Fibroblast of gingiva (primary cell): ENCODE measurements around the gene MRPS15.
A peak's percentile ranks its signal among the peaks of the same experiment; 100 is the strongest.

ENCODE experiments used
- DNase-seq: peaks from one replicate; pipeline ENCODE4 v3.0.0-alpha.2; 2011; ENCODE audit warnings: low read depth

The MRPS15 gene

GRCh38 chr1:36457691-36458090, 6.5 kb downstream of the MRPS15 start:
- DNase-seq, result no peak

- DNase-seq, result no peak
These were observed 7.7 kb downstream of the MRPS15 start for GRCh38 chr1:36456391-36456928.

GRCh38 chr1:36455386-36455785, 8.8 kb downstream of the MRPS15 start:
- no peak for DNase-seq

- DNase-seq, result no peak
These were observed 10.4 kb downstream of the MRPS15 start for GRCh38 chr1:36453600-36454388.

- DNase-seq, result no peak
These were observed 11.1 kb downstream of the MRPS15 start for GRCh38 chr1:36453051-36453450.

GRCh38 chr1:36450919-36451305, 13.3 kb downstream of the MRPS15 start:
- no peak for DNase-seq

GRCh38 chr1:36450270-36450918, 13.8 kb downstream of the MRPS15 start, which contains the start of gene OSCP1:
OSCP1 (minus strand) TSS chr1:36450451; CDS start chr1:36450369, 82 bp downstream.
- peak; percentile 97 for DNase-seq

GRCh38 chr1:36448530-36449056, 15.6 kb downstream of the MRPS15 start:
- DNase-seq, result no peak

GRCh38 chr1:36447450-36447849, 16.7 kb downstream of the MRPS15 start:
- DNase-seq, result no peak

- DNase-seq, result no peak
These were observed 17.4 kb downstream of the MRPS15 start for GRCh38 chr1:36446746-36447145.

GRCh38 chr1:36446271-36446670, 17.9 kb downstream of the MRPS15 start:
- no peak for DNase-seq

- no peak for DNase-seq
These were observed 20.9 kb downstream of the MRPS15 start for GRCh38 chr1:36443297-36443696.

- DNase-seq, result no peak
These were observed 21.8 kb downstream of the MRPS15 start for GRCh38 chr1:36442337-36442736.

- no peak for DNase-seq
These were observed 23.5 kb downstream of the MRPS15 start for GRCh38 chr1:36440646-36441045.

GRCh38 chr1:36440044-36440443, 24.1 kb downstream of the MRPS15 start:
- no peak for DNase-seq

- DNase-seq, result no peak
These were observed 25.5 kb downstream of the MRPS15 start for GRCh38 chr1:36438715-36439114.

GRCh38 chr1:36436821-36437220, 27.4 kb downstream of the MRPS15 start:
- DNase-seq, result no peak

GRCh38 chr1:36433102-36433501, 31.1 kb downstream of the MRPS15 start:
- no peak for DNase-seq

- no peak for DNase-seq
These were observed 31.6 kb downstream of the MRPS15 start for GRCh38 chr1:36432616-36433015.

GRCh38 chr1:36425791-36426190, 38.4 kb downstream of the MRPS15 start:
- DNase-seq, result no peak

GRCh38 chr1:36421649-36422048, 42.5 kb downstream of the MRPS15 start:
- DNase-seq, result no peak

- DNase-seq, result peak; percentile 71
These were observed 43.3 kb downstream of the MRPS15 start for GRCh38 chr1:36420836-36421317.

- DNase-seq, result peak; percentile 81
These were observed 43.8 kb downstream of the MRPS15 start for GRCh38 chr1:36420409-36420808.
